ENCODE data around the gene KCNJ9.
"Not testable (repeated sequence)": the region's sequence is repeated elsewhere in the genome, so short reads cannot be mapped to it uniquely, and the experiment has no call there.

KCNJ9 gene

GRCh38 chr1:160125746-160126145 is 44.4 kb downstream of the KCNJ9 start:
- DNase-seq (ENCODE audit: low read depth in 3 of 3) = no peak

- DNase-seq (ENCODE audit: low read depth in 3 of 3) = not testable (repeated sequence)
These were observed 45.0 kb downstream of the KCNJ9 start for GRCh38 chr1:160126342-160126741.

DNA sequence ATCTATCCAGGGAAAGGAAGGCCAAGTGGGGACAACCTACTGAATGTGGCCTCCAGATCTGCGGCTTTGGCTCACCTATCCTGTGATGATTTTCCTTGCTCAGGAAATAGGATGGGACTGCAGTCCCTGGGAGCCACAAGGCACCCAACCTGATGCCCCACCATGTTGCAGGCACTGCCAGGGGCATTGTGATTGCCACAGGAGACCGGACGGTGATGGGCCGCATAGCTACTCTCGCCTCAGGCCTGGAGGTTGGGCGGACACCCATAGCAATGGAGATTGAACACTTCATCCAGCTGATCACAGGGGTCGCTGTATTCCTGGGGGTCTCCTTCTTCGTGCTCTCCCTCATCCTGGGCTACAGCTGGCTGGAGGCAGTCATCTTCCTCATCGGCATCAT is 46.0 kb downstream of the KCNJ9 start:
- no peak for DNase-seq (ENCODE audit: low read depth in 3 of 3)

- DNase-seq (ENCODE audit: low read depth in 3 of 3) = no peak
These were observed 46.7 kb downstream of the KCNJ9 start for GRCh38 chr1:160127865-160128523.

DNA sequence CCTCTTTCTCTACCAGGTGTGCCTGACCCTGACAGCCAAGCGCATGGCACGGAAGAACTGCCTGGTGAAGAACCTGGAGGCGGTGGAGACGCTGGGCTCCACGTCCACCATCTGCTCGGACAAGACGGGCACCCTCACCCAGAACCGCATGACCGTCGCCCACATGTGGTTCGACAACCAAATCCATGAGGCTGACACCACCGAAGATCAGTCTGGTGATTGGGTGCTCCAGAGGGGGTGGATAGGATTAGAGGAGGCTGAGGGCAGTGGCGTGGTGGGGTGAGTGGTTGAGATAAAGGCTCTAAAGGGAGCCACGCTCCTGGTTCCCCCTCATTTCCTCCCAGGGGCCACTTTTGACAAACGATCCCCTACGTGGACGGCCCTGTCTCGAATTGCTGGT is 47.3 kb downstream of the KCNJ9 start:
- no peak for DNase-seq (ENCODE audit: low read depth in 3 of 3)

DNA sequence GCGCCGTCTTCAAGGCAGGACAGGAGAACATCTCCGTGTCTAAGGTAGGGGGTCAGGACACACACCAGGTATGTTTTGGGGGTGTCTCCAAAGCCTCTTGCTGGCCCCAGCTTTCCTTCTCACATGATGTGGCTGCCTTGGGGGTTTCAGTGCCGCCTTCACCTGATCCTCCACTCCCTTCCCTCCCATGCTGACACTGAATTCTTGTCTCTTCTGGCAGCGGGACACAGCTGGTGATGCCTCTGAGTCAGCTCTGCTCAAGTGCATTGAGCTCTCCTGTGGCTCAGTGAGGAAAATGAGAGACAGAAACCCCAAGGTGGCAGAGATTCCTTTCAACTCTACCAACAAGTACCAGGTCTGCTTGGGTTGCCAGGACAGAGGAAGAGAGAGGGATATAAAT is 47.7 kb downstream of the KCNJ9 start:
- no peak for DNase-seq (ENCODE audit: low read depth in 3 of 3)

DNA sequence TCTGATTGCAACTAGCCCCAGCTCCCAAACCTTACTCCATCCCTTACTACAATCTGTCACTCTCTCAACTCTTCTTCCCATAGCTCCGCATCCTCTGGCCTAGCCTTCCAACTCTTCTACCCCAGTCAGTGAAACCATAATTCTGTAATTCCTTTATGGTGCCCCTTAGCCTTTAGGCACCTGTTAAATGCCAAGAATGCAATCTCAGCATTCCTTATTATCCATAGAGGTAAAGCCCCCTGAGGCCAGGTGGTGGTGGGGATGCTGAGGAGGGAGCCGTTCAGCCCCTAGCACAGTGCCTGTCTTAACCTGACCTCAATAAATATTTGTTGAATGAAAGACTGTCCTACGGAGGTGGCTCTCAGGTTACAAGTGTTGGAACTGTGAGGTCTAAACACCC is 48.2 kb downstream of the KCNJ9 start:
- no peak for DNase-seq (ENCODE audit: low read depth in 3 of 3)

DNA sequence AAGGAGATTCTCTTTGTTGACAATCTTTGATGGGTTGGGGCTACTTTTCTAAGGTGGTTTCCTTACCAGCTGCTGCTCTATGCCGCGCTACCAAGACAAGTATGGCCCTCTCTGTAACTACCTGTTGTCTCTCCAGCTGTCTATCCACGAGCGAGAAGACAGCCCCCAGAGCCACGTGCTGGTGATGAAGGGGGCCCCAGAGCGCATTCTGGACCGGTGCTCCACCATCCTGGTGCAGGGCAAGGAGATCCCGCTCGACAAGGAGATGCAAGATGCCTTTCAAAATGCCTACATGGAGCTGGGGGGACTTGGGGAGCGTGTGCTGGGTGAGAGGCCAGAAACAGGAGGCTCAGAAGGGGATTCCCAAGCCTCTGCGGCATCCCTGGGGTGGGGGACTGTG is 48.6 kb downstream of the KCNJ9 start:
- DNase-seq (ENCODE audit: low read depth in 3 of 3) = no peak

DNA sequence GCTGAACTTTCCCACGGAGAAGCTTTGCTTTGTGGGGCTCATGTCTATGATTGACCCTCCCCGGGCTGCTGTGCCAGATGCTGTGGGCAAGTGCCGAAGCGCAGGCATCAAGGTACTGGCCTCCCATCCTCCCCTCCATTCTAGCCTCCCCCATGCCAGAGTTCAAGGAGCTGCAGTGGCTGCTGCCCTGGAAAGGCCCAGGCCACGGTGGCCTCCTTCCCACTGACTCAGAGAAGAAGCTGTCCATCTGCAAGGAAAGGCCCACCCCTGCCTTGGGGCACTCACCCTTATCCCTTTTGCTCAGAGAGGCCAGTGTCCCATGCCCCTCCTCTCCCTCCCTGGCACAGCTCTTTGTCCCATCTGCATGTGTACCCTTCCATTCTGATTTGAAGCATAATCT is 49.1 kb downstream of the KCNJ9 start:
- DNase-seq (ENCODE audit: low read depth in 3 of 3) = no peak

- no peak for DNase-seq (ENCODE audit: low read depth in 3 of 3)
These were observed 49.6 kb downstream of the KCNJ9 start for GRCh38 chr1:160130939-160131338.

DNA sequence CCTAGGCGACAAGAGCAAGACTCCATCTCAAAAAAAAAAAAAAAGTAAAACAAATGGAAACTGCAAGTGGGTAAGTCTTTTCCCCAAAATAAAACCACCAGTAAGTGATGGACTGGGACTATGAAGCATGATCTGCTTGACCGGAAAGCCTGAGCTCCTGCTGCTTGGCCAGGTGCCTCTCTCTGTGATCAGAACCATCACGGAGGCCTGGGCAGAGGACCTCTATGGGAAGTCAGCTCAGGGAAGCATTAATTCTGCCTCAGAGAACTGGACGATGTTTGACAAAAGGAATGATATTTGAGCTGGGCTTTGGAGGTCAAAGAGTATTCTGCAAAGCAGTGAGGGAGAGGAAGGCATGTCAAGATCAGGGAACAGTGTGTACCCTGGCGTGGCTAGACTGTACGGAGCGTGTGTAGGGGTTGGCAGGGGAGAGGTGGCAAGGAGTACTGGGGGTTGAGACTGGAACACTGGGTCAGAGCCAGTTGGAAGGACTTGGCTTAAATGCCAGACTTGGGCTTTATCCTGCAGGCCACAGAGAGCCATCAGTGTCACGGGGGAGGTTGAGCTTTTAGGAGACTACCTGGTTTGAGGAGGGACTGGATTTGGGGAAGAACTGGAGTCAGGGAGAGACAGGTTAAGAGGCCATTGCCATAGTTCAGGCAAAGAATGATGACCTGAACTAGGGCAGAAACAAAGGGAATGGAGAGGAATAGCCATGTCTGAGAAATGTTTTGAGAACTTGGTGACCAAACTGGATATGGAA is 50.6 kb downstream of the KCNJ9 start:
- DNase-seq (ENCODE audit: low read depth in 3 of 3) = no peak

GRCh38 chr1:160133990-160134770 is 52.8 kb downstream of the KCNJ9 start:
- no peak for DNase-seq (ENCODE audit: low read depth in 3 of 3)

GRCh38 chr1:160134791-160135572 is 53.6 kb downstream of the KCNJ9 start:
- no peak for DNase-seq (ENCODE audit: low read depth in 3 of 3)

DNA sequence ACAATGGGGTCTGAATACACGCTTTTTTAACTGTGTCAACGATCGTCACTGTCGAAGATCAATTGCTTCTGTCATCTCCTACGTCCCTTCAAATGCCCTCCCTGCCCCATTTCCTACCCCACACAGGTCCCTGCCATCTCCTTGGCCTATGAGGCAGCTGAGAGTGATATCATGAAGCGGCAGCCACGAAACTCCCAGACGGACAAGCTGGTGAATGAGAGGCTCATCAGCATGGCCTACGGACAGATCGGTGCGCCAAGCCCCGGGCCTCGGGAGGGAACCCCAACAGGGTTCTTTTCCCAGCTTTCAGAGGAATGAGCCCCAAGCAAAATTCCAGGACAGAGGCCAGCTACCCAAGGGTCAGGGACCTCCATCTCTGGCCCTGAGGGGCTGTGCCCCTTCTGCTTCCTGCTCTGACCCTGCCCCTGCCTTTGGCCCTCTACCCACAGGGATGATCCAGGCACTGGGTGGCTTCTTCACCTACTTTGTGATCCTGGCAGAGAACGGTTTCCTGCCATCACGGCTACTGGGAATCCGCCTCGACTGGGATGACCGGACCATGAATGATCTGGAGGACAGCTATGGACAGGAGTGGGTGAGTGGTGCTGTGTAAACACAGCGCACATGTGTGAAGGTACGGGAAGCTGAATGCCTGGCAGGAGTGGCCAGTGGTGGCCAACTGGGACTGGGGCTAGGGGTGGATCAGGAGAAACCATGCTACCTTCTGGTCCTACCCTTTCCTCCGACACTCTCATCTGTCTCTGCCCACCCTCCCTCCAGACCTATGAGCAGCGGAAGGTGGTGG is 55.0 kb downstream of the KCNJ9 start:
- DNase-seq (ENCODE audit: low read depth in 3 of 3) = no peak

DNA sequence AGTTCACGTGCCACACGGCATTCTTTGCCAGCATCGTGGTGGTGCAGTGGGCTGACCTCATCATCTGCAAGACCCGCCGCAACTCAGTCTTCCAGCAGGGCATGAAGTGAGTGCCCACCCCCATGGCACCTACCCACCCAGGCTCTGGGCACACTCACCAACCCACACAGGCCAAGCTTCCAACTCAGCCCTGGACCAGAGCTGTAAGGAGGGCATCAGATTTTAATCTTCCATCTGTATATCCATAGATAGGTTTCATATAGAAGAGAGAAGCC is 55.5 kb downstream of the KCNJ9 start:
- no peak for DNase-seq (ENCODE audit: low read depth in 3 of 3)

GRCh38 chr1:160137216-160137862 is 56.0 kb downstream of the KCNJ9 start:
- no peak for DNase-seq (ENCODE audit: low read depth in 3 of 3)

DNA sequence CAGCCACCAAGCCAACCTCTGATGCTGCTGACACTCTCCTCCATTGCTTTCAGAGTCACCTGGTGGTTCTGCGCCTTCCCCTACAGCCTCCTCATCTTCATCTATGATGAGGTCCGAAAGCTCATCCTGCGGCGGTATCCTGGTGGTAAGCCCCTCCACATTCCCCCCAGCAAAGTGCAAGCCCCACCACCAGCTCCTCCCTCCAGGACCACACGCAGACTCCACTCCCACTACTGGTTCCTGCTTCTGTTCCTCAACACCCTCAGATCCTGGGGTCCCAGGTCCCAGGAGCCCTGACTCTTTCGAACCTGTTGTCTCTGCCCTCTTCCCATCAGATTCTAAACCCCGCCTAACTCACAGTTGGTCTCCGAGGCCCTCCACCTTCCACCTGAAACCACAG is 58.5 kb downstream of the KCNJ9 start:
- no peak for DNase-seq (ENCODE audit: low read depth in 3 of 3)

Measured in stimulated activated CD4-positive, alpha-beta T cell treated with anti-CD3 and anti-CD28 coated beads, TNF-alpha, amount 100 ng/mL, for 24 hours (primary cell).